Upper lobe of left lung (tissue), 4 donors: ENCODE results near the gene UTP15.
A peak's percentile ranks its signal among the peaks of the same experiment; 100 is the strongest.

Experiments used
- POLR2AphosphoS5 ChIP-seq, 2 donors: sonication (generic); formaldehyde crosslinking; IDR thresholded peaks; one replicate each; pipeline ENCODE4 v1.5.1; 2017; ENCODE audit warnings: antibody characterized with exemption in 2 of 2
- TF ChIP-seq, protein P1 (sequence below), 6 experiments: fragments of 450-650 bp in 4 of 6; fragments of 200-600 bp in 2 of 6; sonication (generic) in 2 of 6; IDR thresholded peaks; one replicate each; pipeline ENCODE4 v1.5.1; 2016 to 2019; ENCODE audit warnings: antibody characterized with exemption in 6 of 6

DNA sequence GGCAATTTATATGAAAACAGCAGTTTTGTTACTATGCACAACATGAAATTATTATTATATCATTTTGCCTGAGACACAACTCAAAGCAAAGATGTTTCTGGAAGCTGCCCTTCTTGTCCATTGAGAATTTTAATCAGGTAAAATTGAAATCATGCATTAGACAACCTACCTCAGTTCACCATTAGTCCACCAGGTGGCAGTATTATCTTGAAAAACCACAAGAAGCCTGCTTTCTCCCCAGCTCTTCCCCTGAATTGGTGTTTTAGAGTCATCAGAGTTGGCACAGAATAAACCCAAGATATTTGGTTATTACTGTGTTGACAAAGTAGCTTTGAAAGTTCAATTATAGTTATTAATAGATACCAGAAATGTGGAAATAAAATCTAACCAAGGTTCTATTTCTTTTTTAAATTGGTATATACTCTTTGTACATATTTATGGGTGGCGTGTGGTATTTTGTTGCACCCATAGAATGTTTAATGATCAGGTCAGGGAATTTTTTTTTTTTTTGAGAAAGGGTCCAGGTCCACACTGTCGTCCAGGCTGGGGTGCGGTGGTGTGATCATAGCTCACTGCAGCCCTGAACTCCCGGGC is 25.7 kb downstream of the UTP15 start:
- TF ChIP-seq POLR2AphosphoS5 (IDR thresholded peaks at IDR 0.05): no peak
- TF ChIP-seq, protein P1, sequence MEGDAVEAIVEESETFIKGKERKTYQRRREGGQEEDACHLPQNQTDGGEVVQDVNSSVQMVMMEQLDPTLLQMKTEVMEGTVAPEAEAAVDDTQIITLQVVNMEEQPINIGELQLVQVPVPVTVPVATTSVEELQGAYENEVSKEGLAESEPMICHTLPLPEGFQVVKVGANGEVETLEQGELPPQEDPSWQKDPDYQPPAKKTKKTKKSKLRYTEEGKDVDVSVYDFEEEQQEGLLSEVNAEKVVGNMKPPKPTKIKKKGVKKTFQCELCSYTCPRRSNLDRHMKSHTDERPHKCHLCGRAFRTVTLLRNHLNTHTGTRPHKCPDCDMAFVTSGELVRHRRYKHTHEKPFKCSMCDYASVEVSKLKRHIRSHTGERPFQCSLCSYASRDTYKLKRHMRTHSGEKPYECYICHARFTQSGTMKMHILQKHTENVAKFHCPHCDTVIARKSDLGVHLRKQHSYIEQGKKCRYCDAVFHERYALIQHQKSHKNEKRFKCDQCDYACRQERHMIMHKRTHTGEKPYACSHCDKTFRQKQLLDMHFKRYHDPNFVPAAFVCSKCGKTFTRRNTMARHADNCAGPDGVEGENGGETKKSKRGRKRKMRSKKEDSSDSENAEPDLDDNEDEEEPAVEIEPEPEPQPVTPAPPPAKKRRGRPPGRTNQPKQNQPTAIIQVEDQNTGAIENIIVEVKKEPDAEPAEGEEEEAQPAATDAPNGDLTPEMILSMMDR (IDR thresholded peaks at IDR 0.05): peak; percentile 79 to 89 (median 84)
